DMS53 treated with DMSO at 0.1 percent for 48 hours (cell line): ENCODE measurements around the gene EFCAB11.

Experiments
- DNase-seq: peaks from one replicate; lab custom pipeline; 2025; ENCODE audit not compliant: unreplicated experiment; lab: John Stamatoyannopoulos, UW

Gene EFCAB11

GRCh38 chr14:89827265-89827664, 127.3 kb downstream of the EFCAB11 start:
- no peak for DNase-seq

GRCh38 chr14:89826596-89826995, 127.9 kb downstream of the EFCAB11 start:
- DNase-seq = no peak

GRCh38 chr14:89823743-89824142, 130.8 kb downstream of the EFCAB11 start:
- no peak for DNase-seq

- no peak for DNase-seq
Observed at GRCh38 chr14:89814126-89814525, 140.4 kb downstream of the EFCAB11 start.

GRCh38 chr14:89813617-89814031, 140.9 kb downstream of the EFCAB11 start:
- DNase-seq = no peak

GRCh38 chr14:89811954-89812575, 142.5 kb downstream of the EFCAB11 start:
- DNase-seq = no peak

GRCh38 chr14:89810101-89810500, 144.4 kb downstream of the EFCAB11 start:
- DNase-seq = no peak

- DNase-seq = no peak
Observed at GRCh38 chr14:89807892-89808291, 146.6 kb downstream of the EFCAB11 start.

GRCh38 chr14:89807151-89807550, 147.4 kb downstream of the EFCAB11 start:
- DNase-seq = no peak

GRCh38 chr14:89806451-89806850, 148.1 kb downstream of the EFCAB11 start:
- no peak for DNase-seq

- DNase-seq = no peak
Observed at GRCh38 chr14:89805501-89805900, 149.0 kb downstream of the EFCAB11 start.

GRCh38 chr14:89803542-89803941, 151.0 kb downstream of the EFCAB11 start:
- no peak for DNase-seq

- DNase-seq = no peak
Observed at GRCh38 chr14:89801136-89801535, 153.4 kb downstream of the EFCAB11 start.

- no peak for DNase-seq
Observed at GRCh38 chr14:89798212-89798773, 156.2 kb downstream of the EFCAB11 start.

GRCh38 chr14:89797148-89797547, 157.4 kb downstream of the EFCAB11 start:
- no peak for DNase-seq

- DNase-seq = no peak
Observed at GRCh38 chr14:89794096-89794495, 160.4 kb downstream of the EFCAB11 start.

GRCh38 chr14:89793367-89793716, 161.2 kb downstream of the EFCAB11 start:
- no peak for DNase-seq

- DNase-seq = no peak
Observed at GRCh38 chr14:89792489-89793366, 161.8 kb downstream of the EFCAB11 start.

GRCh38 chr14:89787525-89787924, 167.0 kb downstream of the EFCAB11 start:
- DNase-seq = no peak

GRCh38 chr14:89781046-89781445, 173.5 kb downstream of the EFCAB11 start:
- no peak for DNase-seq

- no peak for DNase-seq
Observed at GRCh38 chr14:89779707-89780106, 174.8 kb downstream of the EFCAB11 start.

GRCh38 chr14:89775946-89776345, 178.6 kb downstream of the EFCAB11 start:
- no peak for DNase-seq
